ENCODE results near the gene SCMH1.

SCMH1 gene

GRCh38 chr1:41169066-41169798 lies 72.9 kb downstream of the SCMH1 start:
- no peaks in the 10 kb centered on the region for H3K36me3 ChIP-seq
- no peak overlapping the region for H3K4me3 ChIP-seq (ENCODE audit: low read depth, low read length)
- no peaks in the 10 kb centered on the region for H3K4me1 ChIP-seq
- H3K27me3 ChIP-seq = no peaks in the 10 kb centered on the region
- no peak for DNase-seq
- no peak for TF ChIP-seq CTCF (IDR thresholded peaks at IDR 0.05; ENCODE audit: low read depth, low read length)
- no peaks in the 10 kb centered on the region for H3K9me3 ChIP-seq

DNA sequence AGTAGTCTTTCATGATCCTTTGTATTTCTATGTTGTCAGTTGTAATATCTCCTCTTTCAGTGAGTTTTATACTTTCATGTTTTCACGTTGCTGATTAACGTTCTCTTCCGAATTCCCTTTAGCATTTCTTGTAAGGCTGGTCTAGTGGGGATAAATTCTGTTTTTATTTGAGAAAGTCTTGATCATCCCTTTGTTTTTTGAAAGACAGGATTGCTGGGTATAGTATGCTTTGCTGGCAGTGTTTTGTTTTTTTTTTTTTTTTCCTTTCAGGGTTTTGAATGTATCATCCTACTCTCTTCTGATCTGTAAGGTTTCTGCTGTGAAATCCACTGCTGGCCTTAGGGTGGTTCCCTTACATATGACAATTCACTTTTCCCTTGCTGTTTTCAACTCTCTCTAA lies 74.4 kb downstream of the SCMH1 start:
- no peak for DNase-seq
- H3K36me3 ChIP-seq = no peaks in the 10 kb centered on the region
- H3K9me3 ChIP-seq = no peaks in the 10 kb centered on the region
- H3K4me3 ChIP-seq (ENCODE audit: low read depth, low read length) = no peak overlapping the region
- no peaks in the 10 kb centered on the region for H3K27me3 ChIP-seq
- no peak for TF ChIP-seq CTCF (IDR thresholded peaks at IDR 0.05; ENCODE audit: low read depth, low read length)
- H3K4me1 ChIP-seq = no peaks in the 10 kb centered on the region

DNA sequence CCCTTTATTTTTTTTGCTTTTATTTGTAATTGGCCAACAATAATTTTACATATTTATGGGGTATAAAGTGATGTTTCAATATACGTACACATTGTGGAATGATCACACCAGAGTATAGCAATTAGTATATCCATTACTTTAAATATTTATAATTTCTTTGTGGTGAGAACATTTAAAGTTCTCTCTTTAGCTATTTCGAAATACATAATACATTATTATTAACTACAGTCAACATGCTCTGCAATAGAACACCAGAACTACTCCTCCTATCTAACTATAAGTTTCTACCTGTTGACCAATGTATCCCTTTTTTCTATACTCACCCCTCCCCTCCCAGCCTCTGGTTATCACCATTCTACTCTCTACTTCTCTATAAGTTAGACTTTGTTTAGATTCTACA lies 77.4 kb downstream of the SCMH1 start:
- H3K27me3 ChIP-seq = no peaks in the 10 kb centered on the region
- H3K36me3 ChIP-seq = no peaks in the 10 kb centered on the region
- no peak for TF ChIP-seq CTCF (IDR thresholded peaks at IDR 0.05; ENCODE audit: low read depth, low read length)

GRCh38 chr1:41162441-41162840 lies 79.7 kb downstream of the SCMH1 start:
- H3K36me3 ChIP-seq = no peaks in the 10 kb centered on the region
- H3K4me1 ChIP-seq = peaks cover 4% of the 10 kb centered on the region; the same call in 1 of the 2 replicates
- no peaks in the 10 kb centered on the region for H3K9me3 ChIP-seq
- no peak for DNase-seq
- no peak overlapping the region for H3K4me3 ChIP-seq (ENCODE audit: low read depth, low read length)
- TF ChIP-seq CTCF (IDR thresholded peaks at IDR 0.05; ENCODE audit: low read depth, low read length) = no peak
- no peaks in the 10 kb centered on the region for H3K27me3 ChIP-seq

More for the DNA sequence above, 77.4 kb downstream of the SCMH1 start:
- no peaks in the 10 kb centered on the region for H3K9me3 ChIP-seq
- H3K4me1 ChIP-seq = no peaks in the 10 kb centered on the region
- H3K4me3 ChIP-seq (ENCODE audit: low read depth, low read length) = no peak overlapping the region
- no peak for DNase-seq

GRCh38 chr1:41161846-41162245 lies 80.3 kb downstream of the SCMH1 start:
- 0 out of 2 replicates have a peak, but pooled peaks have one; percentile 4 for TF ChIP-seq CTCF (IDR thresholded peaks at IDR 0.05; ENCODE audit: low read depth, low read length)

GRCh38 chr1:41160498-41161110 lies 81.5 kb downstream of the SCMH1 start:
- no peak for DNase-seq
- H3K4me3 ChIP-seq (ENCODE audit: low read depth, low read length) = no peak overlapping the region
- H3K9me3 ChIP-seq = no peaks in the 10 kb centered on the region
- peaks cover 4% of the 10 kb centered on the region; the same call in 1 of the 2 replicates for H3K4me1 ChIP-seq
- TF ChIP-seq CTCF (IDR thresholded peaks at IDR 0.05; ENCODE audit: low read depth, low read length) = no peak
- H3K27me3 ChIP-seq = no peaks in the 10 kb centered on the region
- H3K36me3 ChIP-seq = no peaks in the 10 kb centered on the region

More at GRCh38 chr1:41161846-41162245, 80.3 kb downstream of the SCMH1 start:
- H3K4me1 ChIP-seq = peaks cover 4% of the 10 kb centered on the region; the same call in 1 of the 2 replicates
- peak; percentile 41 for DNase-seq
- no peaks in the 10 kb centered on the region for H3K36me3 ChIP-seq
- no peaks in the 10 kb centered on the region for H3K27me3 ChIP-seq
- no peak overlapping the region for H3K4me3 ChIP-seq (ENCODE audit: low read depth, low read length)
- no peaks in the 10 kb centered on the region for H3K9me3 ChIP-seq

Data from BE2C (cell line).